ENCODE data around the gene SPIRE1. TPM values are rescaled to one million over a fixed set of nuclear protein-coding genes. Genes with fewer than 3 reads are reported as not detected.
"Not testable (repeated sequence)": the region's sequence is repeated elsewhere in the genome, so short reads cannot be mapped to it uniquely, and the experiment has no call there.

SPIRE1 gene
- total RNA-seq, 2 experiments from 2014 or later = 0.19 to 2.4 TPM

GRCh38 chr18:12647773-12648172 is 10.1 kb downstream of the SPIRE1 start:
- intact Hi-C loops (cut with micrococcal nuclease; ENCODE audit: unreplicated experiment) = no loop called here
- Histone ChIP-seq H3K36me3 (ENCODE audit: insufficient read depth, low read length) (no peaks in the 10 kb centered on the region), H3K79me2 (ENCODE audit: insufficient read depth, low read depth, low read length) (no peaks in the 10 kb centered on the region), H3K27ac (ENCODE audit: low read depth, low read length, poor library complexity, severe bottlenecking) (no peak overlapping the region), H2AFZ (ENCODE audit: low read length) (no peak overlapping the region), H4K20me1 (ENCODE audit: insufficient read depth, low read length) (no peaks in the 10 kb centered on the region), H3K9me2 (ENCODE audit: insufficient read depth, low read length) (no peaks in the 10 kb centered on the region), H3K4me3 (ENCODE audit: low read depth, low read length, poor library complexity, severe bottlenecking) (no peak overlapping the region), H3K4me1 (ENCODE audit: insufficient read depth, low read length, poor library complexity, severe bottlenecking) (no peaks in the 10 kb centered on the region), H3K9me3 (ENCODE audit: low read length) (no peaks in the 10 kb centered on the region), H3K4me2 (ENCODE audit: low read length) (no peak overlapping the region)
- CTCF ChIA-PET (ENCODE audit: unreplicated experiment) = no interaction called here
- TF ChIP-seq CTCF (conservative IDR thresholded peaks at IDR 0.05; ENCODE audit: low read length) (no peak), EZH2phosphoT487 (IDR thresholded peaks at IDR 0.05; ENCODE audit: borderline replicate concordance, low read depth, low read length) (no peak)
- DNase-seq (ENCODE audit: low spot score) = no peak
- no TSS peak for BruUV-seq (replicated peaks)
- POLR2A ChIA-PET = interaction anchor here (0.6 kb wide), 1 partner anchor 1110 kb away, joined by 3 read pairs; no protein-coding TSS in a partner anchor

GRCh38 chr18:12645751-12646203 is 12.1 kb downstream of the SPIRE1 start:
- Histone ChIP-seq H3K79me2 (ENCODE audit: insufficient read depth, low read depth, low read length) (no peaks in the 10 kb centered on the region), H4K20me1 (ENCODE audit: insufficient read depth, low read length) (no peaks in the 10 kb centered on the region), H3K4me3 (ENCODE audit: low read depth, low read length, poor library complexity, severe bottlenecking) (no peak overlapping the region), H3K4me1 (ENCODE audit: insufficient read depth, low read length, poor library complexity, severe bottlenecking) (no peaks in the 10 kb centered on the region), H3K4me2 (ENCODE audit: low read length) (no peak overlapping the region), H3K9me3 (ENCODE audit: low read length) (no peaks in the 10 kb centered on the region), H3K36me3 (ENCODE audit: insufficient read depth, low read length) (no peaks in the 10 kb centered on the region), H3K27ac (ENCODE audit: low read depth, low read length, poor library complexity, severe bottlenecking) (no peak overlapping the region), H3K9me2 (ENCODE audit: insufficient read depth, low read length) (no peaks in the 10 kb centered on the region), H2AFZ (ENCODE audit: low read length) (no peak overlapping the region)
- TF ChIP-seq EZH2phosphoT487 (IDR thresholded peaks at IDR 0.05; ENCODE audit: borderline replicate concordance, low read depth, low read length) (no peak), CTCF (conservative IDR thresholded peaks at IDR 0.05; ENCODE audit: low read length) (no peak)
- POLR2A ChIA-PET = no interaction called here
- BruUV-seq (replicated peaks) = no TSS peak
- intact Hi-C loops (cut with micrococcal nuclease; ENCODE audit: unreplicated experiment) = no loop called here
- DNase-seq (ENCODE audit: low spot score) = no peak
- CTCF ChIA-PET (ENCODE audit: unreplicated experiment) = no interaction called here

GRCh38 chr18:12645254-12645653 is 12.7 kb downstream of the SPIRE1 start:
- H3K79me2 ChIP-seq (ENCODE audit: insufficient read depth, low read depth, low read length) = no peaks in the 10 kb centered on the region
- intact Hi-C loops (cut with micrococcal nuclease; ENCODE audit: unreplicated experiment) = no loop called here
- no peaks in the 10 kb centered on the region for H4K20me1 ChIP-seq (ENCODE audit: insufficient read depth, low read length)
- POLR2A ChIA-PET = interaction anchor here (0.7 kb wide), 1 partner anchor 683 kb away, joined by 8 read pairs; no protein-coding TSS in a partner anchor
- TF ChIP-seq CTCF (conservative IDR thresholded peaks at IDR 0.05; ENCODE audit: low read length) = no peak
- TF ChIP-seq EZH2phosphoT487 (IDR thresholded peaks at IDR 0.05; ENCODE audit: borderline replicate concordance, low read depth, low read length) = no peak
- no TSS peak for BruUV-seq (replicated peaks)
- no peak overlapping the region for H3K27ac ChIP-seq (ENCODE audit: low read depth, low read length, poor library complexity, severe bottlenecking)
- H3K36me3 ChIP-seq (ENCODE audit: insufficient read depth, low read length) = no peaks in the 10 kb centered on the region
- no peak for DNase-seq (ENCODE audit: low spot score)
- CTCF ChIA-PET (ENCODE audit: unreplicated experiment) = no interaction called here
- no peaks in the 10 kb centered on the region for H3K9me2 ChIP-seq (ENCODE audit: insufficient read depth, low read length)
- no peak overlapping the region for H3K4me2 ChIP-seq (ENCODE audit: low read length)
- no peaks in the 10 kb centered on the region for H3K9me3 ChIP-seq (ENCODE audit: low read length)
- H3K4me1 ChIP-seq (ENCODE audit: insufficient read depth, low read length, poor library complexity, severe bottlenecking) = no peaks in the 10 kb centered on the region
- H2AFZ ChIP-seq (ENCODE audit: low read length) = no peak overlapping the region
- no peak overlapping the region for H3K4me3 ChIP-seq (ENCODE audit: low read depth, low read length, poor library complexity, severe bottlenecking)

- H3K9me2 ChIP-seq (ENCODE audit: insufficient read depth, low read length); H3K4me1 ChIP-seq (ENCODE audit: insufficient read depth, low read length, poor library complexity, severe bottlenecking); H2AFZ ChIP-seq (ENCODE audit: low read length); CTCF ChIA-PET (ENCODE audit: unreplicated experiment); H3K4me2 ChIP-seq (ENCODE audit: low read length); DNase-seq (ENCODE audit: low spot score); H3K79me2 ChIP-seq (ENCODE audit: insufficient read depth, low read depth, low read length); H3K36me3 ChIP-seq (ENCODE audit: insufficient read depth, low read length); BruUV-seq (replicated peaks); intact Hi-C loops (cut with micrococcal nuclease; ENCODE audit: unreplicated experiment); H3K27ac ChIP-seq (ENCODE audit: low read depth, low read length, poor library complexity, severe bottlenecking); H3K9me3 ChIP-seq (ENCODE audit: low read length); H4K20me1 ChIP-seq (ENCODE audit: insufficient read depth, low read length); H3K4me3 ChIP-seq (ENCODE audit: low read depth, low read length, poor library complexity, severe bottlenecking): not testable (repeated sequence)
- POLR2A ChIA-PET = interaction anchor here (0.6 to 1.2 kb wide), 4 partner anchors 9 to 290 kb away, joined by 3 to 4 read pairs (median 3); no protein-coding TSS in a partner anchor
Measured at GRCh38 chr18:12643756-12644155, 14.2 kb downstream of the SPIRE1 start.
